Activated CD8-positive, alpha-beta T cell treated with anti-CD3 and anti-CD28 coated beads for 36 hours (primary cell): ENCODE measurements around the gene ATCAY. TPM values are rescaled to one million over a fixed set of nuclear protein-coding genes. Genes with fewer than 3 reads are reported as not detected.

ENCODE experiments used
- ATAC-seq: fragments of 200-7000 bp; cut with Tn5 transposase; one replicate; pipeline ENCODE4 v1.10.0; 2021; ENCODE audit warnings: mild to moderate bottlenecking, moderate library complexity
- CTCF ChIA-PET: fragments of 350-600 bp; sonication (Branson Sonifier 250); formaldehyde crosslinking; loops from one replicate; lab custom pipeline; 2021; ENCODE audit warnings: antibody characterized with exemption; lab: Charles Lee
- POLR2A ChIA-PET: fragments of 350-600 bp; sonication (Branson Sonifier 250); formaldehyde crosslinking; loops from one replicate; lab custom pipeline; 2021; ENCODE audit warnings: antibody characterized with exemption; lab: Charles Lee
- DNase-seq: peaks from one replicate; pipeline ENCODE4 v3.0.0-alpha.2; 2020
- H3K27ac Mint-ChIP-seq: one replicate; pipeline ENCODE4 v1.8.0; 2021; ENCODE audit warnings: mild to moderate bottlenecking, mixed read lengths
- H3K27me3 Mint-ChIP-seq: one replicate; pipeline ENCODE4 v1.8.0; 2021; ENCODE audit warnings: mixed read lengths
- H3K36me3 Mint-ChIP-seq: one replicate; pipeline ENCODE4 v1.8.0; 2021; ENCODE audit warnings: low read depth, mixed read lengths
- H3K4me1 Mint-ChIP-seq: one replicate; pipeline ENCODE4 v1.8.0; 2021; ENCODE audit warnings: low read depth, mixed read lengths
- H3K4me3 Mint-ChIP-seq: one replicate; pipeline ENCODE4 v1.8.0; 2021; ENCODE audit warnings: mild to moderate bottlenecking, moderate library complexity, mixed read lengths
- H3K9me3 Mint-ChIP-seq: one replicate; pipeline ENCODE4 v1.8.0; 2021; ENCODE audit warnings: mixed read lengths
- CTCF ChIP-seq: fragments of 200-600 bp; IDR thresholded peaks from one replicate; pipeline ENCODE4 v1.8.0; 2022; ENCODE audit warnings: antibody characterized with exemption, mild to moderate bottlenecking
- intact Hi-C: fragments of 100-400 bp; cut with micrococcal nuclease; formaldehyde crosslinking; loops from one replicate; pipeline ENCODE4 v1.10.0; 2022
- total RNA-seq, 2 experiments: library from RNA; stranded (reverse); gene quantifications; one replicate each; pipeline ENCODE4 v1.2.3, GENCODE V29; 2021

The ATCAY gene
- total RNA-seq, 2 experiments from 2014 or later, result not detected

GRCh38 chr19:3968556-3969434 lies 88.3 kb downstream of the ATCAY start:
- peaks cover 24% of the 10 kb centered on the region for H3K4me1 Mint-ChIP-seq

GRCh38 chr19:3969435-3970312 lies 89.2 kb downstream of the ATCAY start:
- peaks cover 24% of the 10 kb centered on the region for H3K4me1 Mint-ChIP-seq
- no peak for TF ChIP-seq CTCF
- CTCF ChIA-PET, result interaction anchor here (0.8 to 3.9 kb wide), 3 partner anchors 16 to 121 kb away, joined by 3 to 16 read pairs (median 6); partner anchors contain the start of gene EEF2
- no peaks in the 10 kb centered on the region for H3K27me3 Mint-ChIP-seq
- H3K36me3 Mint-ChIP-seq, result peaks cover 6% of the 10 kb centered on the region
- H3K27ac Mint-ChIP-seq, result peak overlapping the region; percentile 78
- H3K9me3 Mint-ChIP-seq, result no peaks in the 10 kb centered on the region
- intact Hi-C loops, result no loop called here
- POLR2A ChIA-PET, result interaction anchor here (1.2 to 3.3 kb wide), 7 partner anchors 8 to 148 kb away, joined by 3 to 22 read pairs (median 6); partner anchors contain the start of gene EEF2
- peak overlapping the region; percentile 87 for H3K4me3 Mint-ChIP-seq
- no peak for DNase-seq
- ATAC-seq, result no peak

More at GRCh38 chr19:3968556-3969434, 88.3 kb downstream of the ATCAY start:
- CTCF ChIA-PET, result interaction anchor here (0.8 to 3.9 kb wide), 3 partner anchors 16 to 120 kb away, joined by 3 to 16 read pairs (median 6); partner anchors contain the start of gene EEF2
- ATAC-seq (no peak), DNase-seq (no peak)
- H3K4me3 Mint-ChIP-seq, result peak overlapping the region; percentile 35
- TF ChIP-seq CTCF, result no peak
- H3K9me3 Mint-ChIP-seq, result no peaks in the 10 kb centered on the region
- H3K27me3 Mint-ChIP-seq, result no peaks in the 10 kb centered on the region
- POLR2A ChIA-PET, result interaction anchor here (1.2 to 3.3 kb wide), 7 partner anchors 9 to 147 kb away, joined by 3 to 22 read pairs (median 6); partner anchors contain the start of gene EEF2
- H3K27ac Mint-ChIP-seq, result no peak overlapping the region
- intact Hi-C loops, result no loop called here
- H3K36me3 Mint-ChIP-seq, result peaks cover 8% of the 10 kb centered on the region

GRCh38 chr19:3970313-3970807 lies 89.9 kb downstream of the ATCAY start:
- intact Hi-C loops, result no loop called here
- POLR2A ChIA-PET, result interaction anchor here (2.5 to 3.2 kb wide), 2 partner anchors 12 to 17 kb away, joined by 10 to 131 read pairs; partner anchors contain the start of gene EEF2
- DNase-seq, result no peak
- H3K27ac Mint-ChIP-seq, result peak overlapping the region; percentile 78
- peaks cover 24% of the 10 kb centered on the region for H3K4me1 Mint-ChIP-seq
- ATAC-seq, result no peak
- no peaks in the 10 kb centered on the region for H3K9me3 Mint-ChIP-seq
- H3K4me3 Mint-ChIP-seq, result peak overlapping the region; percentile 87
- peaks cover 6% of the 10 kb centered on the region for H3K36me3 Mint-ChIP-seq
- CTCF ChIA-PET, result interaction anchor here (0.6 to 3.9 kb wide), 3 partner anchors 15 to 88 kb away, joined by 3 to 16 read pairs (median 8); partner anchors contain the start of gene EEF2
- H3K27me3 Mint-ChIP-seq, result no peaks in the 10 kb centered on the region
- no peak for TF ChIP-seq CTCF

- peak; percentile 96 for DNase-seq
- POLR2A ChIA-PET, result interaction anchor here (1.0 to 3.2 kb wide), 4 partner anchors 9 to 19 kb away, joined by 3 to 131 read pairs (median 7); partner anchors contain the start of gene EEF2
- no peak for TF ChIP-seq CTCF
- H3K27me3 Mint-ChIP-seq, result no peaks in the 10 kb centered on the region
- peak within 1 kb of the TSS; percentile 87 for H3K4me3 Mint-ChIP-seq
- CTCF ChIA-PET, result interaction anchor here (0.6 to 3.9 kb wide), 4 partner anchors 9 to 88 kb away, joined by 3 to 16 read pairs (median 6); partner anchors contain the start of gene EEF2
- intact Hi-C loops, result no loop called here
- H3K27ac Mint-ChIP-seq, result peak within 1 kb of the TSS; percentile 78
- H3K9me3 Mint-ChIP-seq, result no peaks in the 10 kb centered on the region
- peaks cover 24% of the 10 kb centered on the region for H3K4me1 Mint-ChIP-seq
- peak; percentile 95 for ATAC-seq
- peaks cover 9% of the 10 kb centered on the region for H3K36me3 Mint-ChIP-seq
Observed at GRCh38 chr19:3970808-3971598, 90.5 kb downstream of the ATCAY start, which contains the start of gene DAPK3. Gene DAPK3 (minus strand): TSS chr19:3971099. CDS start chr19:3969735, 1,364 bp downstream.
